HEK293 (cell line): Measurements from ENCODE around the gene SPDYE3.
A peak's percentile ranks its signal among the peaks of the same experiment; 100 is the strongest.
"Not testable (repeated sequence)": the region's sequence is repeated elsewhere in the genome, so short reads cannot be mapped to it uniquely, and the experiment has no call there.

Experiments used
- CTCF ChIA-PET: fragments of 350-600 bp; formaldehyde crosslinking; extraction: SDS; loops from one replicate; lab custom pipeline; 2021; ENCODE audit warnings: antibody characterized with exemption; lab: Yijun Ruan, JAX
- POLR2A ChIA-PET: fragments of 300-600 bp; formaldehyde crosslinking; extraction: SDS; loops from one replicate; lab custom pipeline; 2020; ENCODE audit warnings: antibody characterized with exemption, inconsistent platforms; lab: Yijun Ruan, JAX
- H3K27ac ChIP-seq: fragments of 200-500 bp; sonication (Bioruptor generic); 2 replicates; pipeline ENCODE4 v1.5.1; 2014; ENCODE audit warnings: low read depth, low read length, control low read depth, inconsistent platforms; ENCODE audit errors: extremely low read depth
- H3K36me3 ChIP-seq, 2 experiments: fragments of 200-500 bp in 1 of 2; sonication (Bioruptor generic) in 1 of 2; 1 replicate in 1 of 2; 2 replicates in 1 of 2; pipeline ENCODE4 v1.5.1; 2014 to 2017; ENCODE audit warnings: inconsistent platforms in 2 of 2, low read length in 2 of 2; ENCODE audit not compliant: control insufficient read depth in 2 of 2, insufficient read depth in 1 of 2
- H3K4me1 ChIP-seq: fragments of 200-500 bp; sonication (Bioruptor generic); 2 replicates; pipeline ENCODE4 v1.5.1; 2014; ENCODE audit warnings: mild to moderate bottlenecking, low read length, inconsistent platforms; ENCODE audit not compliant: control insufficient read depth, insufficient read depth
- H3K4me3 ChIP-seq: 2 replicates; pipeline ENCODE4 v1.5.1; 2011; ENCODE audit warnings: low read depth, mild to moderate bottlenecking, control low read depth, low read length, moderate library complexity
- H3K9me3 ChIP-seq: fragments of 200-500 bp; sonication (Bioruptor generic); 2 replicates; pipeline ENCODE4 v1.5.1; 2014; ENCODE audit warnings: low read depth, low read length, inconsistent platforms; ENCODE audit not compliant: control insufficient read depth, insufficient read depth
- EGR2 ChIP-seq: fragments of 450-650 bp; formaldehyde crosslinking; IDR thresholded peaks from 2 replicates; pipeline ENCODE4 v1.5.1; 2016; ENCODE audit warnings: low read depth, missing biosample characterization, missing genetic modification characterization
- PATZ1 ChIP-seq: fragments of 450-650 bp; formaldehyde crosslinking; IDR thresholded peaks from 2 replicates; pipeline ENCODE4 v1.5.1; 2016; ENCODE audit warnings: missing biosample characterization, missing genetic modification characterization
- PRDM1 ChIP-seq: fragments of 450-650 bp; formaldehyde crosslinking; IDR thresholded peaks from 2 replicates; pipeline ENCODE4; 2016; ENCODE audit warnings: missing biosample characterization, missing genetic modification characterization
- PRDM10 ChIP-seq: fragments of 450-650 bp; formaldehyde crosslinking; IDR thresholded peaks from 2 replicates; pipeline ENCODE4 v1.5.1; 2016; ENCODE audit warnings: missing biosample characterization, missing genetic modification characterization
- SCRT2 ChIP-seq: fragments of 450-650 bp; formaldehyde crosslinking; IDR thresholded peaks from 2 replicates; pipeline ENCODE4 v1.5.1; 2016; ENCODE audit warnings: missing biosample characterization, missing genetic modification characterization
- SP2 ChIP-seq: fragments of 450-650 bp; formaldehyde crosslinking; IDR thresholded peaks from 2 replicates; pipeline ENCODE4 v1.5.1; 2016; ENCODE audit warnings: missing biosample characterization, missing genetic modification characterization
- SP3 ChIP-seq: fragments of 450-650 bp; formaldehyde crosslinking; IDR thresholded peaks from 2 replicates; pipeline ENCODE4 v1.5.1; 2016; ENCODE audit warnings: missing biosample characterization, missing genetic modification characterization
- ZBTB20 ChIP-seq: fragments of 450-650 bp; formaldehyde crosslinking; IDR thresholded peaks from 2 replicates; pipeline ENCODE4 v1.5.1; 2016; ENCODE audit warnings: missing biosample characterization, missing genetic modification characterization
- ZNF24 ChIP-seq: fragments of 450-650 bp; formaldehyde crosslinking; IDR thresholded peaks from 2 replicates; pipeline ENCODE4 v1.5.1; 2016; ENCODE audit warnings: missing biosample characterization, missing genetic modification characterization
- ZNF335 ChIP-seq: fragments of 450-650 bp; formaldehyde crosslinking; conservative IDR thresholded peaks from 2 replicates; pipeline ENCODE4 v1.5.1; 2016; ENCODE audit warnings: missing biosample characterization, missing genetic modification characterization
- ZNF366 ChIP-seq: fragments of 450-650 bp; formaldehyde crosslinking; conservative IDR thresholded peaks from 2 replicates; pipeline ENCODE4 v1.5.1; 2016; ENCODE audit warnings: missing biosample characterization, missing genetic modification characterization
- ZNF398 ChIP-seq: fragments of 450-650 bp; formaldehyde crosslinking; IDR thresholded peaks from 2 replicates; pipeline ENCODE4 v1.5.1; 2017; ENCODE audit warnings: missing biosample characterization, missing genetic modification characterization
- ZNF449 ChIP-seq: fragments of 450-650 bp; formaldehyde crosslinking; IDR thresholded peaks from 2 replicates; pipeline ENCODE4 v1.5.1; 2017; ENCODE audit warnings: missing biosample characterization, mild to moderate bottlenecking, missing genetic modification characterization, moderate library complexity
- ZSCAN4 ChIP-seq: fragments of 450-650 bp; formaldehyde crosslinking; IDR thresholded peaks from 2 replicates; pipeline ENCODE4 v1.5.1; 2017; ENCODE audit warnings: missing biosample characterization, missing genetic modification characterization

SPDYE3 gene

GRCh38 chr7:100270941-100271593 is 36.4 kb upstream of the SPDYE3 start:
- TF ChIP-seq PRDM10 (peak; percentile 81), PRDM1 (peak; percentile 45; the same call in 1 of the 2 replicates), SP2 (0 out of 2 replicates have a peak, but pooled peaks have one; percentile 15), SP3 (peak; percentile 13; the same call in 1 of the 2 replicates), PATZ1 (tag by site-specific recombination) (peak; percentile 54), ZSCAN4 (tag by site-specific recombination) (peak; percentile 23; the same call in 1 of the 2 replicates), ZNF398 (peak; percentile 75), SCRT2 (0 out of 2 replicates have a peak, but pooled peaks have one; percentile 9), ZNF449 (peak; percentile 81), ZNF335 (tag by site-specific recombination) (peak; percentile 95), EGR2 (peak; percentile 45; the same call in 1 of the 2 replicates), ZBTB20 (tag by site-specific recombination) (peak; percentile 49; the same call in 1 of the 2 replicates), ZNF366 (tag by site-specific recombination) (peak; percentile 57), ZNF24 (tag by site-specific recombination) (0 out of 2 replicates have a peak, but pooled peaks have one; percentile 17)
- POLR2A ChIA-PET: not testable (repeated sequence)
- H3K4me3 ChIP-seq: peak overlapping the region; percentile 69

More at GRCh38 chr7:100270941-100271593, 36.4 kb upstream of the SPDYE3 start:
- CTCF ChIA-PET, H3K4me1 ChIP-seq, H3K36me3 ChIP-seq, H3K9me3 ChIP-seq: not testable (repeated sequence)
- H3K27ac ChIP-seq: 0 out of 2 replicates have a peak overlapping the region, but pooled peaks have one; percentile 43
